GM19351 (cell line): ENCODE results near the gene DDX25.
A peak's percentile ranks its signal among the peaks of the same experiment; 100 is the strongest.
"Not testable (repeated sequence)": the region's sequence is repeated elsewhere in the genome, so short reads cannot be mapped to it uniquely, and the experiment has no call there.

Source experiments
- ATAC-seq: cut with Tn5 transposase; IDR thresholded peaks from one replicate; pipeline ENCODE4 v1.9.1; 2021; ENCODE audit warnings: mild to moderate bottlenecking, moderate library complexity; ENCODE audit not compliant: unreplicated experiment

DDX25 gene

DNA sequence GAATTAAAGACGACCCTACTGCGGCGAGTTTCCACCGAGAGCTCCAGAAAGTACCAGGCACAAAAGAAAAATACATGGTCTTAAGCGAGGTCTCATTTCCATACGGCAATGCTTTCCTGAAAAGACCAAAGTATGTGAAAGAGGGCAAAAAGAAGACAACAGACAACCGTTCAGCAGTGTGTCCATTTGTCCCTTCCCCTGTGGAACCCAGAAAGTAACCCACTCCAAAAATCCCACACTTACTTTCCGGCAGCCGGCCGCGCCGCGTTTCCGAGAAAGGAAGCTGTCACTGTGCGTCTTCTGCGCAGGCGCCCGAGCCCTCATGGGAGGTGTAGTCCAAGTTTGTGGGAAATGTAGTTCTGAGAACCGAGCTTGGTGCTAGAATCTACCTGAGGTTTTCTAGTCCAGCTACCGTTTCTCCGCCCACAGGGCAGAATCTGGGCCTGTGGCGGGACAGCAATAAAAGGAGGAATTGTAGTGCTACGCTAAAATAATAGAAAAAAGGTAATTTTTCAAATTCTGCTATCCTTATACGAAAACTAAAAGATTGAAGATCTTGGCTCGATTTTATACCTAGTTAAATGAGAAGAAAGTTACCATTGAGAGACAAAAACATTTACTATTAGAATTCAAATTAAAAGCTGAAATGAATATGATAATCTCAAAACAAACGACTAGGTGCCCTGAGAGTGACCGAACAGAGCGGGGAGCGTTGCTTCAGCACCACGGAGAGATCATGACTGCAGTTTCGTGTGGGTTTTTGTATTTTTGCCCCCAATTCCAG lies 1.2 kb upstream of the DDX25 start, which contains the start of gene PUS3:
Gene PUS3, minus strand, starts transcription at position 280 of the 784 bp plus-strand sequence. CDS start 6,922 bp downstream, outside the sequence.
- peak; percentile 98 for ATAC-seq

DNA sequence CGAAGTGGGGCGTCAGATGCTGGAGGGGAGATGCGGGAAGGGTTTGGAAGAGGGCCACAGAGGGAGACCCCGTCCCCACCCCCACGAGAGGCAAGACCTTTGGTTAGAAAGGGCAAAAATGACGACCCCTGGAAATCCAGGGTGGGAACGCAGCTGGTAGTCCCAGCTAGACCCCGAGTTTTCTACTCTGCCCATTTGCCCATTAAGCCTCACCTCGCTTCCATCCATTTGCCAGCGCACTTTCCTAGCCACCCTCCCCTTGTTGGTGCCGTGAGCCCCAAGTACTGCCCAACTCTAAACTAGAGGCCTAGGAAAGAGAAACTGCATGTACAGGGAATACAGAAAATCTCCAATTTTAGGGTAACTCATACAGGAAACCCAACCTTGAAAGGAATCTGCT lies 370 bp downstream of the DDX25 start:
- no peak for ATAC-seq

GRCh38 chr11:125910226-125910849 lies 6.0 kb downstream of the DDX25 start:
- no peak for ATAC-seq

DNA sequence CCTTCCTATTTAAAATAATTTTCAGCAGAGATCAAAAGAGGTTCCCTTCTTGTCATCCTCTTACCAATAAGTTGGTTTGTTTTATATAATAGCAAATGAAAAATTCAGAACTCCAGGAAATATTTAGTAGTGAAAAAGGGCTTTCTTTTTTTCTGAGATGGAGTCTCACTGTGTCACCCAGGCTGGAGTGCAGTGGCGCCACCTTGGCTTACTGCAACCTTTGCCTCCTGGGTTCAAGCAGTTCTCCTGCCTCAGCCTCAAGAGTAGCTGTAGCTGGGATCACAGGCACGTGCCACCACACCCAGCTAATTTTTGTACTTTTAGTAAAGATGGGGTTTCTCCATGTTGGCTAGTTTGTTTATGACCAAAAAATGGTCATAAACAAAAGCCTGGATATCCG lies 10.3 kb downstream of the DDX25 start:
- ATAC-seq: not testable (repeated sequence)

DNA sequence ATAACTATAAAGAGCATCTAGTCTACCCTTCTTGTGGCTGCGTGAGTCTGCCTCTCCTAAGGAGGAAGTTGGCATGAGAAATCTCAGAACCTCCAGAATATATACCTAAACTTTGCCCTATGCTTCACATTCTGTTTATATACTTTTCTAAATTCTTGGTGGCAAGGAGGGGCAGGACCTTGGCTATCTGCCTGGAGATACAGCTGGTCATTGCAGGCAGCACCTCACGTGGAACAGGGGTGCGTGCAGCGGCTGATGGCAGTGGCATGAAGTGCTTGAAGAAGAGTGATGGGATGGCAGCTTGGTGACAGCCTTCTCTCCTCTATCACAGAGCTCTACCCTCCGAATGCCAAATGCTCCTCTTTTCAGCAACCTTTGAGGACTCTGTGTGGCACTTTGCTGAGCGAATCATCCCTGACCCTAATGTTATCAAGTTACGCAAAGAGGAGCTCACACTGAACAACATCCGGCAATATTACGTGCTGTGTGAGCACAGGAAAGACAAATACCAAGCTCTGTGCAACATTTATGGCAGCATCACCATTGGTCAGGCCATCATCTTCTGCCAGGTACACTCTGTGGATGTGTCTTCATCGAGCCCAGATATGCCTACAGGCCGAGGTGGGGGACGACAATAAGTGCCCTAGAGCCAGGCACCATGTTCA lies 12.5 kb downstream of the DDX25 start:
- ATAC-seq: no peak

DNA sequence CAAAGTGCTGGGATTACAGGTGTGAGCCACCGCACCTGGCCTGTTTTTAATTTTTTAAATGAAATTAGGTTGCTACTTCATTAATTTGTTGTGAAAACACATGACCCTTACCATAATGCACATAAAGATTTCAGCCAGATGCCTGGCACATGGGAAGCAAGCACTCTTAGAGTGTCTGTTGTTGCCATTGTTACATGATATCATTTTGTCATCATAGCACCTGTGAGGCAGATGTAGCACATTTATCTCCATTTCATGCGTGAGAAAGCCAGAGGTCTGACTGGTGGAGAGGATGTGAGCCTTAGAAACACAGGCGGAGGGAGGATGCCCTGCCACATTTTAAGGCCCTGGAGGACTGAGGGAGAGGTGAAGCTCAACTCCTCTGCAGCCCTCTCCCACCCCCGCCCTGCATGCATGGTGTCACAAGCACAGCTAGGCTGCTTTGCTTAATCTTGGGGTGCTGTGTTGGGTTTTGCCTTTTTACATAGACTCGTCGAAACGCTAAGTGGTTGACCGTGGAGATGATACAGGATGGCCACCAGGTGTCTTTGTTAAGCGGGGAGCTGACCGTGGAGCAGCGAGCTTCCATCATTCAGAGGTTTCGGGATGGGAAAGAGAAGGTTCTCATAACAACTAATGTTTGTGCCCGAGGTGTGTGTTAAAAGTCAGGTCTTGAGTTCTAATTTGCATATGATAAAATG lies 14.0 kb downstream of the DDX25 start:
- ATAC-seq: no peak

DNA sequence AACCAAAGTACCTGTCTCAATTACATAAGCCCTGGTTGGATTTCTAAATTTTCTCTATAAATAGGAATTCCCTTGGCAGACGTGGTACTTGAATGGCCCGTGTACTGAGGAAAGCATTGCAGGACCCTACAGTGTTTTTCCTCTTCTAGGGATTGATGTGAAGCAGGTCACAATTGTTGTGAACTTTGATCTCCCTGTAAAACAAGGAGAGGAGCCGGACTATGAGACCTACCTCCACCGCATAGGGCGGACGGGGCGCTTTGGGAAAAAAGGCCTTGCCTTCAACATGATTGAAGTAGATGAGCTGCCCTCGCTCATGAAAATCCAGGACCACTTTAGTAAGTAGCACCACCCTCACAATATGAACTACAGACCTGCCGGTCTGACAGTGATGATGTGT lies 16.7 kb downstream of the DDX25 start:
- no peak for ATAC-seq

- ATAC-seq: no peak
These were observed 17.8 kb downstream of the DDX25 start for GRCh38 chr11:125922156-125922555.

DNA sequence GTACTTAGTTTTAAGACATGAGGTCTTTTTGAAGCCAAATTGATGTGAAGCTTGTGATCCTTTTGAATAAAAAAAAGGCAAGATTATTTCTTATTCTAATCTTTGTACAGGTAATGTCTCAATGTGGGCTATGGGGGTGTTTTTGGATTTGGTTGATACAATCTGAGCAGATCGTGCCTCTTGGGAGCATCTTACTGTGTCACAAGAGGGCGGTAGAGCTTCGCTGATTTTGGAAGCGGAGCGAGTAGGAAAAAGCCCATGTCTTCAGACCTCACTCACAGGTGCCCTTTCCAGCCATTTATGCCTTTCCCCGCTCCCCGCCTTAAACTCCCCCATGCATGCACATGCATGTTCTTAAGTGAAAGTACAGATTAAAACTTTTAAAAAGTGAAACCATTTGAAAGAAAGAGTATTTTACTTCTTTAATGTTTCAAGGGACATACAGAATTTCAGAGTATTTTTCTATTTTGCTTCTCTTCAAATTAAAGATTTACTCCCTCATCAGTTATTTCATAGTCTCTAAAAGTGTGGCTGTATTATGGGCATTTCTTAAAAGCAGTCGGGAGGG lies 18.8 kb downstream of the DDX25 start:
- peak; percentile 80 for ATAC-seq

- no peak for ATAC-seq
These were observed 19.3 kb downstream of the DDX25 start for GRCh38 chr11:125923633-125924032.

GRCh38 chr11:125924384-125925007 lies 20.2 kb downstream of the DDX25 start:
- ATAC-seq: no peak

DNA sequence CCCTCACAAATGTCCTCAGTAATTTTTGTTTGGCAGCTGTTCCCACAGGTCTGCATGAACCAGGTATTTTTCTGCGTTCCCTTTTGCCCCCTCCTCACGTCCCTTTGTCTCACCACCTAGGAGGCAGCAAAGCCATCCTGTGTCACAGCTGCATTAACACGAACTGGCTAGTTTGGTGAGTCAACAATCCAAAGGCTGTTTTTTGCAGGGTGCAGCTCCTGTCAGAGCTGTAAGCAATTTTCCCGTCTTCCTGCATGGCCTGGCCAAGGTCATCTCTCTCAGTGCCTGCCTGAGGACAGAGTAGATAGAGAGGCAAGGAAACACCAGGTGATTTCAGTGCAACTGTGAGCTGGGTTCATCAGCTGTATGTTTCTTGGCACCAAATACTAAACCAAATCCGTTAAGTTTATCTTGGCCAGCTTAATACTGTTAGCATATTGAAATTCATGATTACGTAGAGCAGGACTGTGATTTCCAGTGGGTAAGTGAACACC lies 21.0 kb downstream of the DDX25 start:
- ATAC-seq: no peak

DNA sequence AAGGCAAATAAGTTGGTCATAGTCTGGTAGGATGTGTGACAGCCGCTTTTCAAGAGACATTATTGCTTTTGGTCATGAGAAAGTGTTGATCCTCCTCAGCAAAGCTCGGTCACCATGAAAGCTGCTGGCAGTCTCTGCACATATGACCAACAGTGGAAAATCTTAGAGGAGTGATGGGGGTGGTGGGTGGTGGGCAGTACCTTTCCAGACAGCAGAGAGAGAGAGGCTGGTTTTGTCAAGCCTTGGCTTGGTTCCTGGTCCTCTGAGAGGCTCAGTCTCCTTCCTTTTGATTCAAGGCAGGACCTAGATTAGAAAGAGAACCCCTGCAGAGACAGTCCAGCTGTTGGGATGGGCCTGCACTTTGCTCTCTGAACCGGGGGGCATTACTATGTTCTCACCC lies 21.5 kb downstream of the DDX25 start:
- no peak for ATAC-seq

- no peak for ATAC-seq
These were observed 22.4 kb downstream of the DDX25 start for GRCh38 chr11:125926682-125927081.

GRCh38 chr11:125929445-125930075 lies 25.3 kb downstream of the DDX25 start:
- ATAC-seq: no peak

DNA sequence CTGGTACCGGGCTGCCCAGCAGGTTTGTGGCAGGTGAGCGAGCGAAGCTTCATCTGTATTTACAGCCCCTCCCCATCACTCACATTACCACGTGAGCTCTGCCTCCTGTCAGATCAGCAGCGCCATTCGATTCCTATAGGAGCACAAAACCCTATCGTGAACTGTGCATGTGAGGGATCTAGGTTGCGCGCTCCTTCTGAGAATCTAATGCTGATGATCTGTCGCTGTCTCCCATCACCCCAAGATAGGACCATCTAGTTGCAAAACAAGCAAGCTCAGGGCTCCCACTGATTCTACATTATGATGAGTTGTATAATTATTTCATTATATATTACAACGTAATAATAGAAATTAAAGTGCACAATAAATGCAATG lies 25.8 kb downstream of the DDX25 start:
- ATAC-seq: no peak

GRCh38 chr11:125931116-125931515 lies 26.8 kb downstream of the DDX25 start:
- no peak for ATAC-seq

DNA sequence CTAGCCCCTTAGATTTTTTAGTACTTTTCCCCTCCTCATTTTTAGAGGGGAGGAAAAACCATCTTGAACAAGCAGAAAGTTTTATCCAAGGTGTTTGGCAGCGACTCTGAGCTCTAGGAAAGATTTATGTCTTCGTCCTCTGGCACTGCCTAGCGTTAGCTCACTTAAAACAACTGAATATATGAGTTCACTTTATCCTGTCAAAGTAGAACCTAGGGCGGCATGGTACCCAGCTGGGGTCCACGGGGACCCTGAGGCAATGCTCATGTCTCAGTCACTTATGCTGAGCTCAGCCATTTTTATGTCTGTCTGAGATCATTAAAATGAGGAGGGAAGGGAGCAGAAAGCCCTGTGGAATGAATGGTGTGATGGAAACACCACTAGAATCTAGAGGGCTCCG lies 27.4 kb downstream of the DDX25 start:
- ATAC-seq: no peak

- no peak for ATAC-seq
These were observed 28.0 kb downstream of the DDX25 start for GRCh38 chr11:125932301-125932700.
